ENCODE measurements around the gene SIVA1.
"Not testable (repeated sequence)": the region's sequence is repeated elsewhere in the genome, so short reads cannot be mapped to it uniquely, and the experiment has no call there.

SIVA1 gene

DNA sequence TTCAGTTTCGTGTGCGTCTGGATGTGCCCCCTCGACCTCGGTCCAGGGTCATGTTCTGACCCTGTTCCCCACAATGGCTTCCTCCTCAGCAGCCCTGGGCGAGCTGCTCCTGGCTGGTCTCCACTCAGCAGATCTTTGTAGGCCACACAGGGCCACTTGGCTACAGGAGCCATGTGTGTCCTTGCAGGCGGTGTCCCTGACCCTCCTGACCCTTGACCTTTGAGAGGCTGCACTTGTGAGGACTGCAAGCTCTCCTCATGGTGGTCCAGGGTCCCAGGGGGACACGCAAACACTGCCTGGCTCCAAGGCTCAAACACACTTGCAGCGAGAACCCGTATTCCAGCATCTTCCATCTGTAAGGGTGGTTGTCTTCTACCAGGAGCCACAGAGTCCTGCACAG is 7.5 kb upstream of the SIVA1 start:
- H3K27me3 ChIP-seq (ENCODE audit: control insufficient read depth, insufficient read depth, low read length) = no peaks in the 10 kb centered on the region

DNA sequence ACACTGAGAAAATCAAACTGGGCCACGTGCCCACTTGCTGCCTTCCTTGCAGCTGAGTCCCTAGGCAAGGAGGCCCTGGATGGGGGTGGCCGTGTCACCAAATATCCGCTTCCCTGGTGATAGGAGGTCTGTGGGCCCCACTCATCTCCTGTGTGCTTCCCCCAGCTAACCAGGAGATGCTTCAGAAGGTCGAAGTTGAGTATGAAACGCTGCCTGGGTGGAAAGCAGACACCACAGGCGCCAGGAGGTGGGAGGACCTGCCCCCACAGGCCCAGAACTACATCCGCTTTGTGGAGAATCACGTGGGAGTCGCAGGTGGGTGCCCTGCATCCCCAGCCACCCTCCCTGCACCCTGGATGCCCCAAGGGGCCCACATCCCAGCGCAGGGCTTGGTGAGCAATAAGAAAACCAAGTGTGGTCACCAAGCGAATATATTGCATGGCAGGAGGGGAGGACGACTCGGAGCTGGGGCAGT is 6.8 kb upstream of the SIVA1 start:
- Histone ChIP-seq H3K36me3 (ENCODE audit: control insufficient read depth, insufficient read depth, low read length) (no peaks in the 10 kb centered on the region), H3K4me1 (ENCODE audit: control insufficient read depth, insufficient read depth, low read length) (no peaks in the 10 kb centered on the region), H3K27me3 (ENCODE audit: control insufficient read depth, insufficient read depth, low read length) (no peaks in the 10 kb centered on the region), H3K9me3 (ENCODE audit: control insufficient read depth, insufficient read depth, low read length) (peaks cover 7% of the 10 kb centered on the region; the same call in 1 of the 2 replicates), H3K9ac (ENCODE audit: low read depth, low read length) (no peak overlapping the region), H3K4me3 (ENCODE audit: low read depth, low read length) (no peak overlapping the region), H3K27ac (ENCODE audit: low read depth, low read length) (no peak overlapping the region)

More for the DNA sequence above, 7.5 kb upstream of the SIVA1 start:
- Histone ChIP-seq H3K4me3 (ENCODE audit: low read depth, low read length) (no peak overlapping the region), H3K9me3 (ENCODE audit: control insufficient read depth, insufficient read depth, low read length) (peaks cover 5% of the 10 kb centered on the region; the same call in 1 of the 2 replicates), H3K9ac (ENCODE audit: low read depth, low read length) (no peak overlapping the region), H3K27ac (ENCODE audit: low read depth, low read length) (no peak overlapping the region), H3K36me3 (ENCODE audit: control insufficient read depth, insufficient read depth, low read length) (no peaks in the 10 kb centered on the region), H3K4me1 (ENCODE audit: control insufficient read depth, insufficient read depth, low read length) (no peaks in the 10 kb centered on the region)

DNA sequence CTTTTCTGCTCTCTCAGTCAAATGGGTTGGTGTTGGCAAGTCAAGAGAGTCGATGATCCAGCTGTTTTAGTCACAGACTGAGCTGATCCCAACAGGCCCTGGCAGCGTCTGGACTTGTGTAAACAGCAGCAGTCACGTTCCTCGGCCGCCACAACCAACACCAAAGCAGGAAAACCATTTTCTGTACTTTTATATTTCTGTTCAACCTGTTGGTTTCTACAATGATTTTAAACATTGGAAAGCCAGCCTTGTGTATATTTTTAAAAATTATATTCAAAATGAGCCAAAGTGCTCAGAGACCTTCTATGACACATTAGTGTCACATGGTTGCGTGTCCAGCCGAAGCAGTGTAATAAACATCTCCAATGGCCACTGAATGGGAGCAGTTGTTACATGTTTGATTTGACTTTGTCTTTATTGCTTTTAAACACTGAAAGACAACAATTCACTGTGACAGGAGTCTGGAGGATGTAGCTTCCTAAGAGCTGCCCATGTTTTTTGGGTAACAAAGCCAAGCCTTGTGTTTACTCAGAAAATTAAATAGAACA is 5.9 kb upstream of the SIVA1 start:
- no peak overlapping the region for H3K9ac ChIP-seq (ENCODE audit: low read depth, low read length)
- peaks cover 9% of the 10 kb centered on the region; the same call in 1 of the 2 replicates for H3K9me3 ChIP-seq (ENCODE audit: control insufficient read depth, insufficient read depth, low read length)
- H3K4me1 ChIP-seq (ENCODE audit: control insufficient read depth, insufficient read depth, low read length) = no peaks in the 10 kb centered on the region
- H3K27ac ChIP-seq (ENCODE audit: low read depth, low read length) = no peak overlapping the region
- H3K4me3 ChIP-seq (ENCODE audit: low read depth, low read length) = no peak overlapping the region
- H3K36me3 ChIP-seq (ENCODE audit: control insufficient read depth, insufficient read depth, low read length) = no peaks in the 10 kb centered on the region
- H3K27me3 ChIP-seq (ENCODE audit: control insufficient read depth, insufficient read depth, low read length) = no peaks in the 10 kb centered on the region

DNA sequence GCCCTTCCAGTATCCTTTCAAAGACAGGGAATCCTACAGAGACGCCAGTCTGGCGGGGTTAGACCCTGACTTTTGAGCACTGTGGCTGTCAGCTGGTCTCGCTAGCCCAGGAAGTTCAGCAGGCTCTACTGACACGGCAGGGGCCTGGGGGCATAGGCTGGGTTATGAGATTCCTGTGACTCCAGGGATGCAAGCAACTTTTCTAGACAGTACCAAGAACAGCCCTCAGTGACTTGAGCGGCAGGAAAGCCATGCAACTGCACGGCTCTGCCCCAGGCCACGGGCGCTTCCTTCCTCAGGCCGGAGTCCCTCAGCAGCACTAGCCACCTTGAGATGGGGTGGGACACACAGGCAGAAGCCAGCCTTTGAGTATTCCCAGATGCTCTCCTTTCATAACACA is 5.1 kb upstream of the SIVA1 start:
- Histone ChIP-seq H3K4me3 (ENCODE audit: low read depth, low read length) (no peak overlapping the region), H3K4me1 (ENCODE audit: control insufficient read depth, insufficient read depth, low read length) (no peaks in the 10 kb centered on the region), H3K27ac (ENCODE audit: low read depth, low read length) (no peak overlapping the region), H3K9me3 (ENCODE audit: control insufficient read depth, insufficient read depth, low read length) (peaks cover 13% of the 10 kb centered on the region; the same call in 1 of the 2 replicates), H3K27me3 (ENCODE audit: control insufficient read depth, insufficient read depth, low read length) (no peaks in the 10 kb centered on the region), H3K36me3 (ENCODE audit: control insufficient read depth, insufficient read depth, low read length) (no peaks in the 10 kb centered on the region), H3K9ac (ENCODE audit: low read depth, low read length) (no peak overlapping the region)

DNA sequence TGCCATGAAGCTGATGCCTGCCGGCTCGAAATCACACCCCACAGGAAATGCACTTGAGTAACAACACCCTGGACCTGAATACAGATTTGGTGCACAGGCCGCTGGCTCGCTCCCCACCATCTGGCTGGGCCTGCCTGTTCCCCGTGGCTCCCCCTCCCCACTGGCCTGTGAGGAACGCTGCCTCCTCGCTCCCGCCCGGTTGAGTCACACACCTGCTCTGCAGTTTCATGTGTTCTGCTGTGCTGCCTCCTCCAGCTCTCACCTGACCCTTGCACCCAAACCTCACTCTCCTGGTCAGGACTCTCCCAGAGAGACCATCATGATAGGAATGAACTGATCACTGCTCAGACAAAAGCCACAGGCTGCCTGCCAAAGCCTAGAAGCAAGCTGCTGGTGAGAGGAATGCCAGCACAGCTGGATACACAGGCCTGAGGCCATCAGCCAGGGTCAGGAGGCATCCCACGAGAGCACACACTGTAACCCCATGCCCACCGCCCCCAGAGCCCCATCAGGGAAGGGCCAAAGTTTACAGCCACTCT is 3.8 kb upstream of the SIVA1 start:
- peaks cover 4% of the 10 kb centered on the region; the same call in 1 of the 2 replicates for H3K4me1 ChIP-seq (ENCODE audit: control insufficient read depth, insufficient read depth, low read length)
- no peak overlapping the region for H3K9ac ChIP-seq (ENCODE audit: low read depth, low read length)
- H3K9me3 ChIP-seq (ENCODE audit: control insufficient read depth, insufficient read depth, low read length) = peaks cover 13% of the 10 kb centered on the region; the same call in 1 of the 2 replicates
- no peaks in the 10 kb centered on the region for H3K36me3 ChIP-seq (ENCODE audit: control insufficient read depth, insufficient read depth, low read length)
- no peaks in the 10 kb centered on the region for H3K27me3 ChIP-seq (ENCODE audit: control insufficient read depth, insufficient read depth, low read length)
- no peak overlapping the region for H3K27ac ChIP-seq (ENCODE audit: low read depth, low read length)
- H3K4me3 ChIP-seq (ENCODE audit: low read depth, low read length) = no peak overlapping the region

DNA sequence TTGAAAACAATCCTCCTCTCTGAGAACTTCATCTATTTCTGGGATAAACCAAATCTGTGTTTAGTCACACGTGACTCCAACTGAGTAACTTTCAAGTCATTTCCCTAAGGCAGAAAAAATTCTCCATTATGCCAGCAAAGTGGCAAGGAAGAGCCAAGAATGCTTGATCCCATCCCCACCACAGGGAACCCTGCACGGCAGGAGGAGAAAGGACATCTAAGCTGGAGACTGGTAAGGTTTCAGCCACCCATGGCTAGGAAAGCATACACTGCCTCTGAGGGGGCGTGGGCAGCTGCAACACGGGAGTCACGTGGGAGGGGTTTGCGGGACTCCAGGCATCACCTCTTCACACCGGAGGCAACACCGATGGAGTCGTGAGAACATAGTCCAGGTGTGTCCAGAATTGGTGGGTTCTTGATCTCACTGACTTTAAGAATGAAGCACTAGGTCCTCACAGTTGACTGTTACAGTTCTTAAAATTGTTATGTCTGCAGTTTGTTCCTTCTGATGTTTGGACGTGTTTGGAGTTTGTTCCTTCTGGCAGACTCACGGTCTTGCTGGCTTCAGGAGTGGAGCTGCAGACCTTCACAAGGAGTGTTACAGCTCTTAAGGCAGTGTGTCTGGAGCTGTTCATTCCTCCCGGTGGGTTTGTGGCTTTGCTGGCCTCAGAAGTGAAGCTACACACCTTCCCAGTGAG is 2.7 kb upstream of the SIVA1 start:
- Histone ChIP-seq H3K9ac (ENCODE audit: low read depth, low read length) (no peak overlapping the region), H3K4me1 (ENCODE audit: control insufficient read depth, insufficient read depth, low read length) (peaks cover 7% of the 10 kb centered on the region; the same call in 1 of the 2 replicates), H3K27me3 (ENCODE audit: control insufficient read depth, insufficient read depth, low read length) (no peaks in the 10 kb centered on the region), H3K36me3 (ENCODE audit: control insufficient read depth, insufficient read depth, low read length) (peaks cover 6% of the 10 kb centered on the region), H3K4me3 (ENCODE audit: low read depth, low read length) (no peak overlapping the region), H3K9me3 (ENCODE audit: control insufficient read depth, insufficient read depth, low read length) (peaks cover 13% of the 10 kb centered on the region; the same call in 1 of the 2 replicates), H3K27ac (ENCODE audit: low read depth, low read length) (no peak overlapping the region)

DNA sequence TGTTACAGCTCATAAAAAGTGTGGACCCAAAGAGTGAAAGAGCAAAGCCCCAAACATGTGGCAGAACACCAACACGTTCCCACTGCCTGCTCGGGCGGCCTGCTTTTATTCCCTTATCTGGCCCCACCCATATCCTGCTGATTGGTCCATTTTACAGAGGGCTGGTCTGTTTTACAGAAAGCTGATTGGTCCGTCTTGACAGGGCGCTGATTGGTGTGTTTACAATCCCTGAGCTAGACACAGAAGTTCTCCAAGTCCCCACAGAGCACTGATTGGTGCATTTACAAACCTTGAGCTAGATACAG is 2.2 kb upstream of the SIVA1 start:
- Histone ChIP-seq H3K9me3 (ENCODE audit: control insufficient read depth, insufficient read depth, low read length) (peaks cover 13% of the 10 kb centered on the region; the same call in 1 of the 2 replicates), H3K36me3 (ENCODE audit: control insufficient read depth, insufficient read depth, low read length) (peaks cover 11% of the 10 kb centered on the region)
- not testable (repeated sequence) for H3K4me3 ChIP-seq (ENCODE audit: low read depth, low read length); H3K4me1 ChIP-seq (ENCODE audit: control insufficient read depth, insufficient read depth, low read length); H3K27me3 ChIP-seq (ENCODE audit: control insufficient read depth, insufficient read depth, low read length); H3K9ac ChIP-seq (ENCODE audit: low read depth, low read length); H3K27ac ChIP-seq (ENCODE audit: low read depth, low read length)

DNA sequence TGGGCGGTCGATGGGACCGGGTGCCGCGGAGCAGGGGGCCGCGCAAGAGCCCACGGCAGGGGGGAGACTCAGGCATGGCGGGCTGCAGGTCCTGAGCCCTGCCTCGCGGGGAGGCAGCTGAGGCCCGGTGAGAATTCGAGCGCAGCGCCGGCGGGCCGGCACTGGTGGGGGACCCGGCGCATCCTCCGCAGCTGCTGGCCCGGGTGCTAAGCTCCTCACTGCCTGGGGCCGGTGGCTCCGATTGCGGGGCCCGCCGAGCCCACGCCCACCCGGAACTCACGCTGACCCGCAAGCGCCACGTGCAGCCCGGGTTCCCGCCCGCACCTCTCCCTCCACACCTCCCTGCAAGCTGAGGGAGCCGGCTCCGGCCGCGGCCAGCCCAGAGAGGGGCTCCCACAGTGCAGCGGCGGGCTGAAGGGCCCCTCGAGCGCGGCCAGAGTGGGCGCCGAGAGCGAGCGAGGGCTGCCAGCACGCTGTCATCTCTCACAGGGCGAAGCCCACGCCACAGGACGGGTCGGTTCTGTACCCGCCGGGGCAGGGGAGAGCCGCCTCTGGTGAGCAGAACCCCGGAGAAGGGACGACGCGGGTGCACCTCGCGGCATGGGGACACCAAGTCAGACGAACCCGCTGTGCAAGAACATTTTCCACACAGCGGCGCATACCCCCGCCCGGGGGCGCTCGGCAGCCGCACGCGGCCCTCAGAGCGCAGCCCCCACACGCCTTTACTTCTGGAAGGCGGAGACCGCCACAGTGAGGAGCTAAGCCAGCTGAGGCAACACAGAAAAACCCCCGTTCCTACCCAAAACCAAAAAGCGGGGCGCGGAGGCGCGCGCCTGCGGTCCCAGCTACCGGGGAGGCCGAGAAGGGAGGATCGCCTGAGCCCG is 1.2 kb upstream of the SIVA1 start:
- peaks cover 13% of the 10 kb centered on the region; the same call in 1 of the 2 replicates for H3K9me3 ChIP-seq (ENCODE audit: control insufficient read depth, insufficient read depth, low read length)
- H3K4me1 ChIP-seq (ENCODE audit: control insufficient read depth, insufficient read depth, low read length) = peaks cover 7% of the 10 kb centered on the region; the same call in 1 of the 2 replicates
- peak overlapping the region; percentile 100 for H3K4me3 ChIP-seq (ENCODE audit: low read depth, low read length)
- H3K27ac ChIP-seq (ENCODE audit: low read depth, low read length) = peak overlapping the region; percentile 84
- H3K27me3 ChIP-seq (ENCODE audit: control insufficient read depth, insufficient read depth, low read length) = no peaks in the 10 kb centered on the region
- H3K36me3 ChIP-seq (ENCODE audit: control insufficient read depth, insufficient read depth, low read length) = peaks cover 22% of the 10 kb centered on the region
- 0 out of 2 replicates have a peak overlapping the region, but pooled peaks have one; percentile 35 for H3K9ac ChIP-seq (ENCODE audit: low read depth, low read length)

DNA sequence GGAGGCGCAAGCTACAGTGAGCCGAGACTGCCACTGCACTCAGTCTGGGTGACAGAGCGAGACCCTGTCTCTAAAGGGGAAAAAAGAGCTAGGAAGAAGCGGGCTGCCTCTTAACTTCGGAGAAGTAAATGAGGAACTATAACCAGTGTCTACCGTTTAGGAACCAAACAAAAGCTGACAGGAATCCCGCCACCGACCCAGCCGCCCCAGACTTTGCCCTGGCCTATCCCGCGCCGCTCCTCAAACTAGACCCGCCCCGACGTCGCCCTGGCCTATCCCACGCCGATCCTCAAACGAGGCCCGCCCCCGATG is 568 bp upstream of the SIVA1 start:
- peak overlapping the region; percentile 84 for H3K27ac ChIP-seq (ENCODE audit: low read depth, low read length)
- peaks cover 7% of the 10 kb centered on the region; the same call in 1 of the 2 replicates for H3K4me1 ChIP-seq (ENCODE audit: control insufficient read depth, insufficient read depth, low read length)
- peaks cover 28% of the 10 kb centered on the region for H3K36me3 ChIP-seq (ENCODE audit: control insufficient read depth, insufficient read depth, low read length)
- H3K4me3 ChIP-seq (ENCODE audit: low read depth, low read length) = peak overlapping the region; percentile 100
- H3K9ac ChIP-seq (ENCODE audit: low read depth, low read length) = 0 out of 2 replicates have a peak overlapping the region, but pooled peaks have one; percentile 35
- no peaks in the 10 kb centered on the region for H3K27me3 ChIP-seq (ENCODE audit: control insufficient read depth, insufficient read depth, low read length)
- peaks cover 13% of the 10 kb centered on the region; the same call in 1 of the 2 replicates for H3K9me3 ChIP-seq (ENCODE audit: control insufficient read depth, insufficient read depth, low read length)

DNA sequence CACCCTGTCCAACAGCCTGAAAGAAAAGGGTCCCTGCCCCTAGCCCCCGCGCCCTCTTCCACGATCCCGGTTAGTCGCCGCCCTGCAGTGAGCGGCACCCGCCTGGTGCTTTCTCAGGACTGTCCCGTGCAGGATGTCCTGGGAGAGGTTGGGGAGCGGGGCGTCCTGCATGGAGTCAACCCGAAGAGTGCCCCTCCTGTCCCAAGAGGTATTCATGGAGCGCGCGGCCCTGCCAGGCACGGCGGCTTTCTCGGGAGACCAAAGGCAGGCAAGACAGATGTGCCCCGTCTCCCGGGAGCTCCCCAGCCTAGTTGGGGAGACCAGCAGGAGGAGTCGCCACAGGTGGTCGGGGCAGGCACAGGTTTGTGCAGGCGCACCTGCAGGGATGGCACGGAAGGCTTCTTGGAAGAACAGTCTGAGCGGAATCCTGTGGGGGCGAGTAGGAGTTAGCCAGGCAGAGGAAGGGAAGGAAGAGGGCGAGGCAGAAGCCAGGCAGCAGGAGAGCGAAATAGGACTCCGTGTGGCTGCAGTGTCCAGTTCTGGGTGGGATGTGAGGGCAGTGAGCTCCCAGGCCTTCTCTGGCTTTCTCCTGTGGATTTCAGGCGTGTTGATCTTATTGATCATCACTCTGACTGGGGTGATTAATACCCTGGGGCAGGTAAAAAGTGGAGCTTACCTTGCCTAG is 723 bp downstream of the SIVA1 start:
- Histone ChIP-seq H3K27ac (ENCODE audit: low read depth, low read length) (peak overlapping the region; percentile 85), H3K4me3 (ENCODE audit: low read depth, low read length) (peak overlapping the region; percentile 100), H3K9ac (ENCODE audit: low read depth, low read length) (peak overlapping the region; percentile 96), H3K27me3 (ENCODE audit: control insufficient read depth, insufficient read depth, low read length) (no peaks in the 10 kb centered on the region), H3K4me1 (ENCODE audit: control insufficient read depth, insufficient read depth, low read length) (peaks cover 7% of the 10 kb centered on the region; the same call in 1 of the 2 replicates), H3K36me3 (ENCODE audit: control insufficient read depth, insufficient read depth, low read length) (peaks cover 39% of the 10 kb centered on the region), H3K9me3 (ENCODE audit: control insufficient read depth, insufficient read depth, low read length) (peaks cover 13% of the 10 kb centered on the region; the same call in 1 of the 2 replicates)
